Raji (cell line): ENCODE data around the gene SLC9B2.

Experiments
- POLR2A ChIP-seq: IDR thresholded peaks from 2 replicates; pipeline ENCODE4 v1.6.1; 2011; ENCODE audit warnings: low read depth, low read length, control low read depth; ENCODE audit not compliant: insufficient read depth

SLC9B2 gene

DNA sequence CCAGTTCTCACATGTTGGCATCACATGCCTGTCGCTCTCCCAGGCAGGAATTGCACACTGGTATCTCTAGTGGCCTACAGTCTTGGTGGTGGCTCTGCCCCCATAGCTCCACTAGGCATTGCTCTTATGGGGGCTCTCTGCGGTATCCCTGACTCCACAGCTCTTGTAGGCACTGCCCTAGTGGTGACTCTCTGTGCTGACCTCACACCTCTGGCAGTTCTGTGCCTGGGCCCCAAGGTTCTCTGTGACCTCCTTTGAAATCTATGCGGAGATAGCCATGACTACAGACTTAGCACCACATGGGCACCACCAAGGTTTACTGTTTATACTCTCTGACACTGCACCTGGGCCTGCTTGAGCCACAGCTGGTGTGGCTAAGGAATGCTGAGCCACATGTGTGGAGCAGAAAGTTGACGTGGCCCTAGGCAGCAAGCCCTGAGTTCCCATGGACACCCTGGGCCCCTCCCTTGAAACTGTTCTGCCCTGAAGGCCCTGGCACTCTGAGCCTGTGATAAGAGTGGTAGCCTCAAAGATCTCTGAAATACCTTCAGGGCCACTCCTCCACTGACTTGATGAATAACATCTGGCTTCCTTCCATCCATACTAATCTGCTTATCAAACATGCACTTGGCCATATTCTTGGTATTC lies 65.1 kb downstream of the SLC9B2 start:
- no peak for TF ChIP-seq POLR2A

DNA sequence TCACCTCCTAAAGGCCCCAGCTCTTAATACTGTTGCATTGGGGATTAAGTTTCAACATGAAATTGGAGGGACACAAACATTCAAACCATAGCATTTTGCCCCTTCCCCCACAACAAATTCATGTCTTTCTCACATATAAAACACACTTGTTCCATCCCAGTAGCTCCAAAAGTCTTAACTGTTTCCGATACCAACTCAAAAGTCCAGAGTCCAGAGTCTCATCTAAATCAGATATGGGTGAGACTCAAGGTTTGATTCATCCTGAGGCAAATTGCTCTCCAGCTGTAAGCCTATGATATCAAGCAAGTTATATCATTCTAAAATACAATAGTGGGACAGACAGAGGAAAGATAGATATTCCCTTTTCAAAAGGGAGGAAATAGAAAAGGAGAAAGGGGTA lies 65.8 kb downstream of the SLC9B2 start:
- TF ChIP-seq POLR2A: no peak

- TF ChIP-seq POLR2A: no peak
These were observed 67.5 kb downstream of the SLC9B2 start for GRCh38 chr4:103008875-103009729.

DNA sequence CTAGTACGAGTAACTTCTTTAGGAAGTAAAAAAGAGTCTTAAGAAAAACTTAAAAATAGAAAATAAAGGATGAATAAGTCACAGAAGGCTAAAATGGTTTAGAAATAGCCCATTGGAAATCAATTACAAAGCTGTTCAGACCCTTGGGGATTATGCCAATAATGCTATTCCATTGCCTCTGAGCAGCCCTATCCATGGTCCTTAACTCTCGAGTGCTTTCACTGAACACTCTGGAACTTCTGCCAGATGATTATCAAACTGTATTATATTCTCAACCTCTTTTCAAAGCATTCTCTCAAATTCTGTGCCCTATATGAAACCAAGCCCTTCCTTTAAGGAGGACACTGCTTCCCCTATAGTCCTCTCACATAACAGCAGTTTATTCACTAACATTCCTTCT lies 74.0 kb downstream of the SLC9B2 start:
- TF ChIP-seq POLR2A: no peak

DNA sequence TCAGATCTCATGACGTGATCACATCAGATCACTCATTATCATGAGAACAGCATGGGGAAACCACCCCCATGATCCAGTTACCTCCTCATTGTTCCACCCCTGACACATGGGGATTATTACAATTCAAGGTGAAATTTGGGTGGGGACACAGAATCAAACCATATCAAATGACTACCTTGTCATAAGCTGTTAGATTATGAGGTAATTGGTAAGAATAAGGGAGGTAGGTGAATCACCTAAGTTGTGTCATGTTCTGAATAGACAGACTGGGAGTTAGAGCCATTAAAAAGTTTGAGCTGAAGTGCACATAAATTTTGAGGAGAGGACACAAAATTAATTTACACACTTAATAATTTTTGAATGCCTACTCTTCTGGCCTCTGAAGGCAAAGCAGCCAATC lies 81.8 kb downstream of the SLC9B2 start:
- TF ChIP-seq POLR2A: no peak

DNA sequence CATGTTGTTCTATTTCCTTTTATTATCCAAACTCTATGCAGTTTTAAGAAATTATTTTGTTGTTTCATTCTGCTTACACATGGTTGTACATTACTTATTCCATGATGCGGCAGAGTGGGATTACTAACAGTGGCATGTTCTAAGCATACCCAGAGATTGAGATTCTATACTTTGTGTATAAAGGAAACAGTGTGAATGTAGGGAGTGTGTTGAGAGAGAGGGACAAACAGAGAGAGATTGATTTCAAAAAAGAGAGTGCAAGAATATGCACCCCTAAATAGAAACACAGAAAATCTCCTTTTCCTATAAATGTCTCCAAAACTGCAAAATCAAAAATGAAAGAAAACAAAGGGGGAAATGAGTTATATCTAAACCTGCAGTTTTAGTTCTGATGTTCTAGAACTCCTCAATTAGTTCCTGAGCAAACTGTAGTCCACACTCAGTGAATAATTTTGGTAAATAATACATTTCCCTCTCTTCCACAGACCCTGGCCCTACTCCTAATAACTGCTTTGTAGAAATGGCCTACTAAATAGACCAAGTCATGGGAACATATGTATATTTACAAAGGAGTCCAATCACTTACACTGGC lies 88.0 kb downstream of the SLC9B2 start:
- no peak for TF ChIP-seq POLR2A

DNA sequence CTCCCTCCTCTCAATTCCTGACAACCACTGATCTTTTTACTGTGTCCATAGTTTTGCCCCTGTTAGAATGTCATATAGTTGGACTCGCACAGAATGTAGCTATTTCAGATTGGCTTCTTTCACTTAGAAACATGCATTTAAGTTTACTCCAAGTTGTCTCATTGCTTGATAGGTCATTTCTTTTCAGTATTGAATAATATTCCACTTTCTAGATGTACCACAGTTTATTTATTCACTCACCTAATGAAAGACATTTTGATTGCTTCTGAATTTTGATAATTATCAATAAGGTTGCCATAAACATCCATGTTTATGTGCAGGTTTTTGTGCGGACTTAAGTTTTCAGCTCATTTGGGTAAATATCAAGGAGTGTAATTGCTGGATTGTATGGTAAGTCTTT lies 95.6 kb downstream of the SLC9B2 start:
- TF ChIP-seq POLR2A: no peak
